Right cardiac atrium (tissue), 5 donors: ENCODE data around the gene SLC39A11. TPM values are rescaled to one million over a fixed set of nuclear protein-coding genes. Genes with fewer than 3 reads are reported as not detected.
A peak's percentile ranks its signal among the peaks of the same experiment; 100 is the strongest.

Source experiments
- ATAC-seq, 2 donors: fragments of 200-7000 bp; cut with Tn5 transposase; one replicate each; pipeline versions ENCODE4 v1.8.0 to v1.9.1; 2020; ENCODE audit warnings: moderate library complexity in 2 of 2, mild to moderate bottlenecking in 1 of 2
- DNase-seq, 3 donors: peaks; one replicate each; pipeline ENCODE4 v3.0.0-alpha.2; 2020
- H3K27ac ChIP-seq: one replicate; pipeline ENCODE4 v1.5.1; 2013; ENCODE audit warnings: mild to moderate bottlenecking, low read length, control low read depth, moderate library complexity
- H3K27me3 ChIP-seq: one replicate; pipeline ENCODE4 v1.6.1; 2013; ENCODE audit not compliant: control insufficient read depth, insufficient read depth
- H3K4me1 ChIP-seq: one replicate; pipeline ENCODE4 v1.6.1; 2013; ENCODE audit warnings: low read length; ENCODE audit not compliant: control insufficient read depth, insufficient read depth
- H3K4me3 ChIP-seq: one replicate; pipeline ENCODE4 v1.5.1; 2013; ENCODE audit warnings: low read length, control low read depth
- H3K9me3 ChIP-seq: one replicate; pipeline ENCODE4 v1.6.1; 2013; ENCODE audit warnings: low read length; ENCODE audit not compliant: control insufficient read depth
- WGBS: extraction: QIAGEN DNeasy Blood & Tissue Kit; methylation state at CpG from one replicate; pipeline ENCODE4 v1.1.7; 2013; 5-methylcytosine and 5-hydroxymethylcytosine counted together
- intact Hi-C, 4 donors: fragments of 100-400 bp; cut with DNase I; formaldehyde crosslinking; loops; one replicate each; pipeline versions ENCODE4 v1.11.0 to v1.14.0; 2022 to 2023
- polyA plus RNA-seq: library from polyadenylated mRNA; stranded (reverse); fragments of 200-250 nt; gene quantifications from one replicate; pipeline ENCODE4 v1.2.3, GENCODE V29; 2013
- total RNA-seq, 4 donors: library from RNA; stranded (reverse); fragmentation: NEBNext Ultra II Directional; extraction: Animal tissue kit (Norgen Biotek cat#: 25700); gene quantifications; one replicate each; pipeline ENCODE4 v1.2.1, GENCODE V29; 2021
- donor health status: healthy with polysubstance abuse.
- donor health status: DM: no; HTN: yes; CAD: no.
- donor health status: DM: no; HTN: no; CAD: no.
- donor health status: DM: no; HTN: yes; CAD: no; lungs with severe emphysema.
- donor health status: DM: yes; HTN: yes; CAD: no.

The SLC39A11 gene
- total and polyA plus RNA-seq, 5 donors, result 3.2 to 12.6 (median 9.9) TPM

GRCh38 chr17:72928454-72929136 is 163.9 kb downstream of the SLC39A11 start:
- no peaks in the 10 kb centered on the region for H3K4me1 ChIP-seq
- intact Hi-C loops, result no loop called here
- H3K4me3 ChIP-seq, result no peak overlapping the region
- H3K27ac ChIP-seq, result no peak overlapping the region
- no peak for DNase-seq
- peak in 1 of 2 donors; percentile 26 for ATAC-seq
- H3K27me3 ChIP-seq, result no peaks in the 10 kb centered on the region
- 93% methylated on average over 7 of the region's 7 CpGs for WGBS
- H3K9me3 ChIP-seq, result no peaks in the 10 kb centered on the region

- Histone ChIP-seq H3K27ac (no peak overlapping the region), H3K9me3 (no peaks in the 10 kb centered on the region), H3K27me3 (no peaks in the 10 kb centered on the region), H3K4me3 (no peak overlapping the region), H3K4me1 (no peaks in the 10 kb centered on the region)
- no peak for DNase-seq
- WGBS, result 45% methylated on average over 1 of the region's 1 CpG
- intact Hi-C loops, result no loop called here
- ATAC-seq, result no peak
These were observed 164.7 kb downstream of the SLC39A11 start for GRCh38 chr17:72927760-72928159.

GRCh38 chr17:72927146-72927545 is 165.3 kb downstream of the SLC39A11 start:
- Histone ChIP-seq H3K27me3 (no peaks in the 10 kb centered on the region), H3K4me1 (no peaks in the 10 kb centered on the region), H3K9me3 (no peaks in the 10 kb centered on the region), H3K4me3 (no peak overlapping the region), H3K27ac (no peak overlapping the region)
- intact Hi-C loops, result no loop called here
- ATAC-seq (no peak), DNase-seq (no peak)
- WGBS, result 82% methylated on average over 6 of the region's 6 CpGs

DNA sequence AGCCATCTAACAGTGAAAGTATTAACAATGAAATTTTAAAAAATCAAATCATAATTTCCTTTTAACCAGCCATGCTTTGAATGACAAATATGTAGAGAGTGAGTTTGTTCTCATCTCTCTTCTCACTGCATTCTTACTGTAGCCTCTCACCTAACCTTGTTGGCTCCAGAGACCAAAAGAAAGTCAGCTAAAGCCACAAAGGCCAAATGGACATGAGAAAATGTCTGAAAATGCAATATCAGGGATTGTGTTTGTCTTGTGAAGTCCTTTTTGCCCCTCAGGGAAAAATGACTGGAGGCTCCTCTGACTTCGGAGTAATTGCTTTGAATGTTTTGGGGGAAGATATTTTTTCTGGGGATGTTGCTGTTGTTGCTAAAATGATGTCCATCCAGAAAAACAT is 166.3 kb downstream of the SLC39A11 start:
- intact Hi-C loops, result no loop called here
- Histone ChIP-seq H3K27me3 (no peaks in the 10 kb centered on the region), H3K27ac (no peak overlapping the region), H3K4me1 (no peaks in the 10 kb centered on the region), H3K9me3 (no peaks in the 10 kb centered on the region), H3K4me3 (no peak overlapping the region)
- ATAC-seq (no peak), DNase-seq (no peak)
- WGBS, result 93% methylated on average over 1 of the region's 1 CpG

DNA sequence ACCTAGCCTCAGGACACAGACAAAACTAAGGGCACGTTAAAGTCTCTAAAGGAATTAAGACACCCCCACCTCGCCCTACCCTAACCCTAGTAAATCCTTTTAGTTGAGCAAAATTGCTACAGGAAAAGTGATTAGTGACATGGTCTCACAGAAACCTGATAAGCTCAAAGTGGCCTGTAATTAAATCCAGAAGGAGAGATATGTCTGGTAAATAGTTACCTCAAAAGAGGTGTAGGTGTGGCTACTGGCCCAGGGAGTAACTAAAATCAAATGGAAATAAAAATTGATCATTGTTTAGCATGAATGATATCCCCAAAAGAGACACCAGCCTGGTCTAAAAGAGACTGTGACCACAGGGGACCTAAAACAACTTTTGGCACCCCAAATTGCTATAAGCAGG is 168.3 kb downstream of the SLC39A11 start:
- H3K4me3 ChIP-seq, result no peak overlapping the region
- intact Hi-C loops, result no loop called here
- H3K9me3 ChIP-seq, result no peaks in the 10 kb centered on the region
- no peaks in the 10 kb centered on the region for H3K27me3 ChIP-seq
- ATAC-seq, result no peak
- H3K4me1 ChIP-seq, result no peaks in the 10 kb centered on the region
- H3K27ac ChIP-seq, result no peak overlapping the region
- 91% methylated on average over 2 of the region's 2 CpGs for WGBS
- DNase-seq, result no peak

DNA sequence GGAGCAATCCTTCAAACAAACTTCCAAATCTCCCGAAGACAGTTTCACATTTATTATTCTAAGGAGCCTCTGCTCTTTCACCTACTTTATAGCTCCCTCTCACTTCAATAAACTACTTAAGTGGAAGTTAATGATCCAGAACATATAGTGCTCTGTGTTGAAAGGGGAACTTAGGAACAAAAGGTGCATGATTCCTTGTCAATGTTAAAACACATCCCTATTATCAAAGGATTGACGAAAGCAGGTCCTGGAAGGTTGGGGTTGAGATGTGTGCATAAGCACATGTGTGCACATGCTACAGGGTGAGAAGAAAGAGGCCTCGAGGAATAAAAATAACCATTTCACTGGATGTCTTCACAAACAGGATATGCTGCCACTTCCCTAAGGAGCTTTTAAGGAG is 170.3 kb downstream of the SLC39A11 start:
- ATAC-seq (no peak), DNase-seq (no peak)
- Histone ChIP-seq H3K4me1 (no peaks in the 10 kb centered on the region), H3K4me3 (no peak overlapping the region), H3K27ac (no peak overlapping the region), H3K9me3 (no peaks in the 10 kb centered on the region), H3K27me3 (no peaks in the 10 kb centered on the region)
- intact Hi-C loops, result no loop called here
- WGBS, result 78% methylated on average over 3 of the region's 3 CpGs

- ATAC-seq, result no peak
- 92% methylated on average over 5 of the region's 5 CpGs for WGBS
These were observed 171.0 kb downstream of the SLC39A11 start for GRCh38 chr17:72921347-72922054.

GRCh38 chr17:72920513-72920912 is 172.0 kb downstream of the SLC39A11 start:
- Histone ChIP-seq H3K27me3 (no peaks in the 10 kb centered on the region), H3K27ac (no peak overlapping the region), H3K4me1 (no peaks in the 10 kb centered on the region), H3K9me3 (no peaks in the 10 kb centered on the region), H3K4me3 (no peak overlapping the region)
- ATAC-seq (no peak), DNase-seq (no peak)
- WGBS, result 92% methylated on average over 2 of the region's 2 CpGs
- intact Hi-C loops, result no loop called here

More at GRCh38 chr17:72921347-72922054, 171.0 kb downstream of the SLC39A11 start:
- intact Hi-C loops, result no loop called here
- Histone ChIP-seq H3K4me3 (no peak overlapping the region), H3K27ac (no peak overlapping the region), H3K4me1 (no peaks in the 10 kb centered on the region), H3K9me3 (no peaks in the 10 kb centered on the region), H3K27me3 (no peaks in the 10 kb centered on the region)
- DNase-seq, result no peak

GRCh38 chr17:72916991-72917390 is 175.5 kb downstream of the SLC39A11 start:
- Histone ChIP-seq H3K4me1 (no peaks in the 10 kb centered on the region), H3K9me3 (no peaks in the 10 kb centered on the region), H3K4me3 (no peak overlapping the region), H3K27ac (no peak overlapping the region), H3K27me3 (no peaks in the 10 kb centered on the region)
- DNase-seq, result no peak
- intact Hi-C loops, result no loop called here
- ATAC-seq, result no peak
- 87% methylated on average over 8 of the region's 8 CpGs for WGBS

GRCh38 chr17:72915625-72916081 is 176.8 kb downstream of the SLC39A11 start:
- no peak overlapping the region for H3K4me3 ChIP-seq
- H3K4me1 ChIP-seq, result no peaks in the 10 kb centered on the region
- no peak overlapping the region for H3K27ac ChIP-seq
- intact Hi-C loops, result no loop called here
- H3K27me3 ChIP-seq, result no peaks in the 10 kb centered on the region
- ATAC-seq, result no peak
- H3K9me3 ChIP-seq, result no peaks in the 10 kb centered on the region
- 92% methylated on average over 10 of the region's 10 CpGs for WGBS
- DNase-seq, result no peak

GRCh38 chr17:72913142-72913682 is 179.3 kb downstream of the SLC39A11 start:
- Histone ChIP-seq H3K27me3 (no peaks in the 10 kb centered on the region), H3K9me3 (no peaks in the 10 kb centered on the region), H3K4me3 (no peak overlapping the region), H3K27ac (no peak overlapping the region), H3K4me1 (no peaks in the 10 kb centered on the region)
- intact Hi-C loops, result no loop called here
- WGBS, result 64% methylated on average over 5 of the region's 5 CpGs
- no peak for DNase-seq
- ATAC-seq, result peak; percentile 40 to 84
